ENCODE measurements around the gene SKOR1. TPM values are rescaled to one million over a fixed set of nuclear protein-coding genes. Genes with fewer than 3 reads are reported as not detected.

Gene SKOR1
- total RNA-seq, 1 donor from 2014 or later, result not detected

GRCh38 chr15:67820992-67821783 lies 4.1 kb upstream of the SKOR1 start:
- intact Hi-C loops (cut with DNase I), result no loop called here
- Histone ChIP-seq H3K27ac (no peak overlapping the region), H3K4me3 (no peak overlapping the region), H3K36me3 (no peaks in the 10 kb centered on the region), H3K27me3 (peaks cover 39% of the 10 kb centered on the region), H3K9me3 (no peaks in the 10 kb centered on the region), H3K4me1 (peaks cover 0 to 9% of the 10 kb centered on the region in 2 donors)
- TF ChIP-seq, protein P1, sequence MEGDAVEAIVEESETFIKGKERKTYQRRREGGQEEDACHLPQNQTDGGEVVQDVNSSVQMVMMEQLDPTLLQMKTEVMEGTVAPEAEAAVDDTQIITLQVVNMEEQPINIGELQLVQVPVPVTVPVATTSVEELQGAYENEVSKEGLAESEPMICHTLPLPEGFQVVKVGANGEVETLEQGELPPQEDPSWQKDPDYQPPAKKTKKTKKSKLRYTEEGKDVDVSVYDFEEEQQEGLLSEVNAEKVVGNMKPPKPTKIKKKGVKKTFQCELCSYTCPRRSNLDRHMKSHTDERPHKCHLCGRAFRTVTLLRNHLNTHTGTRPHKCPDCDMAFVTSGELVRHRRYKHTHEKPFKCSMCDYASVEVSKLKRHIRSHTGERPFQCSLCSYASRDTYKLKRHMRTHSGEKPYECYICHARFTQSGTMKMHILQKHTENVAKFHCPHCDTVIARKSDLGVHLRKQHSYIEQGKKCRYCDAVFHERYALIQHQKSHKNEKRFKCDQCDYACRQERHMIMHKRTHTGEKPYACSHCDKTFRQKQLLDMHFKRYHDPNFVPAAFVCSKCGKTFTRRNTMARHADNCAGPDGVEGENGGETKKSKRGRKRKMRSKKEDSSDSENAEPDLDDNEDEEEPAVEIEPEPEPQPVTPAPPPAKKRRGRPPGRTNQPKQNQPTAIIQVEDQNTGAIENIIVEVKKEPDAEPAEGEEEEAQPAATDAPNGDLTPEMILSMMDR (IDR thresholded peaks at IDR 0.05), result no peak
- no peak for DNase-seq (ENCODE audit: low spot score in 2 of 2)

DNA sequence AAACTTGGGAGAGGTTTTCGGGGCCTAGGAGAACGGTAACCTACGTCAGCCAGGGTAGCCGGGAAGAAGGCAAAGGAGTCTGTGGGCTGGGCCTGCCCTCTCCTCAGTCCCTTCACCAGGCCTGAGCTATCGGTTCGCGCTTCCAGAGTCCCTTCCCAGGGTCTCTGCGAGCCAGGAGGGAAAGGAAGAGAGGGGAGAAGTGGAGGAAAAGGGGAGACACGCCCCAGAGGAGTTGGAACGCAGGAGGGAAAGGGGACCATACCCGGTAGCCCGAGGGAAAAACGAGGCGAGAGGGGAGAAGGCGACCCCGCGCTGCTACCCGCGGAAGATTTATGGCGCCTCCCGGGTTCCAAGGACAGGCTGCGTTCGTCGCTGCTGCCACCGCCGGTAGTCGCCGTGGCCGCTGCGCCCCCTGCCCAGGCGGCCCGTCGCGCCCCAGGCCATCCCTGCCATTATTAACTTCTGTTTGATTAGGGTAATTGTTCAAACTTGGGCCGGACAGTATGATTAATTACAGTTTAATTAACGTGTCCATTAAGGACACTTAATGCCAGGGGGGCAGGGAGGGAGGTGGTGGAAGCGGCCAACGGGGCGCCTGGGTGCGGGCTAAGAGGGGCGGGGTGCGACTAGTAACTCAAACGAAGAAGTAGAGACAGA lies 3.4 kb upstream of the SKOR1 start:
- peaks cover 46% of the 10 kb centered on the region for H3K27me3 ChIP-seq
- no peak overlapping the region for H3K4me3 ChIP-seq
- TF ChIP-seq, protein P1 (IDR thresholded peaks at IDR 0.05), result no peak
- no peak overlapping the region for H3K27ac ChIP-seq
- H3K36me3 ChIP-seq, result no peaks in the 10 kb centered on the region
- intact Hi-C loops (cut with DNase I), result no loop called here
- no peak for DNase-seq (ENCODE audit: low spot score in 2 of 2)
- H3K4me1 ChIP-seq, result peaks cover 0 to 13% of the 10 kb centered on the region in 2 donors
- H3K9me3 ChIP-seq, result no peaks in the 10 kb centered on the region

DNA sequence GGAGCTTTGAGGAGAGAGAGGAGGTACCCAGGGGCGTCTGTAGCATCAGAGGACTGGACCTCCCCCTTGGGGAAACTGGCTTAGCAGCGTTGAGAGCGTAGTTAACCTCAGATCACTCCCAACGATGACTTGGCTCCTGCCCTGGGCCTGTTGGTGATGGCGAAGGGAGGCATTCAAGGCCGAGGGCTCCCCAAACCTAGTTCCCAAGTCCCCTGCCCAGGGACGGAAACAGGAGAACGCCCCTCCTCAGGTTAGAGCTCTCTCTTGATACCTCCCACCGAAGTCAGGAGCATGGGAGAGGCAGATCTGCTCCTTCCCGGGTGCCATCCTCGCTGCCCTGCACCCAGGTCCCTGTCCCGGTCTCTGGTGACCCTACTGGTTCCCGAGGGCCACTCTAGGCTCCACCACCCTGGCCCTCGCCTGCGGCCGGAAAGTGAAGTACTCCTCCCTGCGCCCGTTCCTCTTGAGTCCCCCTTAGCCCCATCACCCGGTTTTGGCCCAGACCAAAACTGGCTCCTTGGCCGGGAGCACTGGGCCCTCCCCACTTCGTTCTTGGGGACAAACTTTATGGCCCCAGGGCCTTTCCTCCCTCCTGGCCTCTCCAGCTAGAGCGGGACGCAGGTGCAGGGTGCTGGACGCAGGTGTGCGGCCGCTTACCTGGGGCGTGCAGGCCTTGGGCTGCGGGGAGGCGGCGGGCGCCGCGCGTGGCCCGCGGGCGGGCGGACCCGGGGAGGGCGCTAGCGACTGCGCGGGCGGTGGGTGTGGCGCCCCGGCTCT lies 2.6 kb upstream of the SKOR1 start:
- intact Hi-C loops (cut with DNase I), result no loop called here
- Histone ChIP-seq H3K27ac (no peak overlapping the region), H3K27me3 (peaks cover 54% of the 10 kb centered on the region), H3K36me3 (no peaks in the 10 kb centered on the region), H3K4me3 (no peak overlapping the region), H3K9me3 (no peaks in the 10 kb centered on the region), H3K4me1 (peaks cover 0 to 19% of the 10 kb centered on the region in 2 donors)
- DNase-seq (ENCODE audit: low spot score in 2 of 2), result no peak
- TF ChIP-seq, protein P1 (IDR thresholded peaks at IDR 0.05), result no peak

DNA sequence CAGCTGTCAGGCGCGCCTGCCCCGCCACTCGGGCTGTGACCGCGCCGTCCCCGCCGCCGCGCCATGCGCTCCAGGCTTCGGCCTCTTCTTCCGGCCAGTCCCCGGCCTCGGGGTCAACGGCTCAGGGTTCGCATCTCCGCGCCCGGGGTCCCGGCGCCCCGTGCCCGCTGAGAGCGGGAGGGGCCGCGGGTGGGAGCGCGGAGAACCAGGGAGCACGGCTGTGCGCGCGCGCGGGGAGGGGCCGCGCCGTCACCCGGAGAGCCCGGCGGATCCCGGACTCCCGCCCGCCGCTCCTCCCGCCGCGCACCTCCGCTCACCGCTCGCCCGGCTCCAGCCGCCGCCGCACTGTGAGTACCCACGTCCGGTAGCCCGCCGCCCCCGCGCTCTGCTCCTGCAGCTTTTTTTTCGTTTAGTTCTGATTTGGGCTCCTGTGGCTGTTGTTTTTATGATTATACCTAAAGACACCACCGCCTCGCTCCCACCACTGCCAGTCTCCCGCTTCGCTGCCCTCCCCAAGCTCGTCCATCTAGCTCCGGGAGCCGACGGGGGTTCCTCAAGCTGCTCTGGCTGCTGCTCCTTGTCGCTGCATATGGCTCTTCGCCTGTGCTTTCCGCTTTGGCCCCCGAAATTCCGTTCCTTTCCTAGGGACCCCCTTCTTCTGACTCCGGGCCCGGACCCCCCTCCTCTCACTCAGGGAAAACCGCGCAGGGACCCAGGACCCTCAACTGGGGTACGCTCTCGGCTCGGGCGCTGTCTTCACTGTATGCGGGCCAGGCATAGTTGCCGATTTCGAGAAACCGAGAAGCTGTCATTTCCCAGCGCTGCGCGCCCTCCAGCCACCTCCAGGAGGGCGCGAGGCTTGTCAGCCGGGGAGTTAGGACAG lies 1.8 kb upstream of the SKOR1 start:
- Histone ChIP-seq H3K4me1 (peaks cover 5 to 28% of the 10 kb centered on the region in 2 donors), H3K4me3 (no peak overlapping the region), H3K36me3 (no peaks in the 10 kb centered on the region), H3K27ac (no peak overlapping the region), H3K9me3 (no peaks in the 10 kb centered on the region), H3K27me3 (peaks cover 62% of the 10 kb centered on the region)
- TF ChIP-seq, protein P1 (IDR thresholded peaks at IDR 0.05), result no peak
- intact Hi-C loops (cut with DNase I), result no loop called here
- no peak for DNase-seq (ENCODE audit: low spot score in 2 of 2)

Measured in ascending aorta (tissue), 2 donors.